ENCODE results near the gene LMOD1. TPM values are rescaled to one million over a fixed set of nuclear protein-coding genes. Genes with fewer than 3 reads are reported as not detected.

The LMOD1 gene
- total RNA-seq, 4 donors from 2014 or later = 86.9 to 165 (median 107) TPM

GRCh38 chr1:201914456-201915235 is 31.7 kb downstream of the LMOD1 start:
- Histone ChIP-seq H3K27ac (peak overlapping the region; percentile 30 to 91 (median 70)), H3K27me3 (no peaks in the 10 kb centered on the region), H3K9me3 (no peaks in the 10 kb centered on the region), H3K4me1 (peaks cover 7 to 82% (median 28%) of the 10 kb centered on the region in 4 donors), H3K36me3 (no peaks in the 10 kb centered on the region), H3K4me3 (no peak overlapping the region)
- no peak for DNase-seq (ENCODE audit: low spot score in 2 of 2)
- whole genome bisulfite sequencing, 2 donors = 75 to 77% methylated on average over 13 to 14 of the region's 14 CpGs
- TF ChIP-seq POLR2A (IDR thresholded peaks at IDR 0.05) (no peak), CTCF (IDR thresholded peaks at IDR 0.05) (no peak), EP300 (IDR thresholded peaks at IDR 0.05) (no peak)

GRCh38 chr1:201912832-201913231 is 33.5 kb downstream of the LMOD1 start:
- DNase-seq (ENCODE audit: low spot score in 2 of 2) = peak in 1 of 2 donors; percentile 32
- Histone ChIP-seq H3K4me3 (no peak overlapping the region), H3K9me3 (no peaks in the 10 kb centered on the region), H3K36me3 (no peaks in the 10 kb centered on the region), H3K27ac (peak overlapping the region in 2 of 4 donors; percentile 90 to 91), H3K4me1 (peaks cover 0 to 65% (median 15%) of the 10 kb centered on the region in 4 donors), H3K27me3 (no peaks in the 10 kb centered on the region)
- TF ChIP-seq CTCF (IDR thresholded peaks at IDR 0.05) = no peak
- TF ChIP-seq EP300 (IDR thresholded peaks at IDR 0.05) = peak in 1 of 2 donors; percentile 41
- WGBS, 2 donors = 53 to 64% methylated on average over 5 of the region's 5 CpGs

- no peak for DNase-seq (ENCODE audit: low spot score in 2 of 2)
- H3K4me3 ChIP-seq = no peak overlapping the region
- TF ChIP-seq EP300 (IDR thresholded peaks at IDR 0.05) (no peak), CTCF (IDR thresholded peaks at IDR 0.05) (no peak), POLR2A (IDR thresholded peaks at IDR 0.05) (no peak)
- H3K9me3 ChIP-seq = no peaks in the 10 kb centered on the region
- H3K4me1 ChIP-seq = peaks cover 0 to 65% (median 7%) of the 10 kb centered on the region in 4 donors
- H3K36me3 ChIP-seq = no peaks in the 10 kb centered on the region
- 58 to 69% methylated on average over 4 of the region's 4 CpGs for WGBS, 2 donors
- H3K27me3 ChIP-seq = no peaks in the 10 kb centered on the region
- H3K27ac ChIP-seq = peak overlapping the region in 2 of 4 donors; percentile 90 to 91
These were observed 34.3 kb downstream of the LMOD1 start for GRCh38 chr1:201911826-201912571.

- peaks cover 0 to 65% (median 30%) of the 10 kb centered on the region in 4 donors for H3K4me1 ChIP-seq
- 85 to 90% methylated on average over 3 to 6 of the region's 6 CpGs for WGBS, 2 donors
These were observed 38.7 kb downstream of the LMOD1 start for GRCh38 chr1:201907621-201908020.

More at GRCh38 chr1:201907621-201908020, 38.7 kb downstream of the LMOD1 start:
- no peak for DNase-seq (ENCODE audit: low spot score in 2 of 2)
- Histone ChIP-seq H3K27ac (peak overlapping the region; percentile 20 to 88 (median 64)), H3K36me3 (no peaks in the 10 kb centered on the region), H3K27me3 (no peaks in the 10 kb centered on the region), H3K9me3 (no peaks in the 10 kb centered on the region), H3K4me3 (no peak overlapping the region)
- TF ChIP-seq EP300 (IDR thresholded peaks at IDR 0.05) = no peak
- no peak for TF ChIP-seq POLR2A (IDR thresholded peaks at IDR 0.05)
- no peak for TF ChIP-seq CTCF (IDR thresholded peaks at IDR 0.05)
